MV-4-11 (cell line): ENCODE data around the gene ARHGAP44.

Experiments
- DNase-seq: peaks from one replicate; lab custom pipeline; 2025; lab: John Stamatoyannopoulos, UW

Gene ARHGAP44, protein sequence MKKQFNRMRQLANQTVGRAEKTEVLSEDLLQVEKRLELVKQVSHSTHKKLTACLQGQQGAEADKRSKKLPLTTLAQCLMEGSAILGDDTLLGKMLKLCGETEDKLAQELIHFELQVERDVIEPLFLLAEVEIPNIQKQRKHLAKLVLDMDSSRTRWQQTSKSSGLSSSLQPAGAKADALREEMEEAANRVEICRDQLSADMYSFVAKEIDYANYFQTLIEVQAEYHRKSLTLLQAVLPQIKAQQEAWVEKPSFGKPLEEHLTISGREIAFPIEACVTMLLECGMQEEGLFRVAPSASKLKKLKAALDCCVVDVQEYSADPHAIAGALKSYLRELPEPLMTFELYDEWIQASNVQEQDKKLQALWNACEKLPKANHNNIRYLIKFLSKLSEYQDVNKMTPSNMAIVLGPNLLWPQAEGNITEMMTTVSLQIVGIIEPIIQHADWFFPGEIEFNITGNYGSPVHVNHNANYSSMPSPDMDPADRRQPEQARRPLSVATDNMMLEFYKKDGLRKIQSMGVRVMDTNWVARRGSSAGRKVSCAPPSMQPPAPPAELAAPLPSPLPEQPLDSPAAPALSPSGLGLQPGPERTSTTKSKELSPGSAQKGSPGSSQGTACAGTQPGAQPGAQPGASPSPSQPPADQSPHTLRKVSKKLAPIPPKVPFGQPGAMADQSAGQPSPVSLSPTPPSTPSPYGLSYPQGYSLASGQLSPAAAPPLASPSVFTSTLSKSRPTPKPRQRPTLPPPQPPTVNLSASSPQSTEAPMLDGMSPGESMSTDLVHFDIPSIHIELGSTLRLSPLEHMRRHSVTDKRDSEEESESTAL

GRCh38 chr17:12789481-12790248, at the start of gene ARHGAP44:
ARHGAP44 (plus strand) TSS chr17:12789498; CDS start chr17:12789839, 341 bp downstream.
- DNase-seq, result no peak

DNA sequence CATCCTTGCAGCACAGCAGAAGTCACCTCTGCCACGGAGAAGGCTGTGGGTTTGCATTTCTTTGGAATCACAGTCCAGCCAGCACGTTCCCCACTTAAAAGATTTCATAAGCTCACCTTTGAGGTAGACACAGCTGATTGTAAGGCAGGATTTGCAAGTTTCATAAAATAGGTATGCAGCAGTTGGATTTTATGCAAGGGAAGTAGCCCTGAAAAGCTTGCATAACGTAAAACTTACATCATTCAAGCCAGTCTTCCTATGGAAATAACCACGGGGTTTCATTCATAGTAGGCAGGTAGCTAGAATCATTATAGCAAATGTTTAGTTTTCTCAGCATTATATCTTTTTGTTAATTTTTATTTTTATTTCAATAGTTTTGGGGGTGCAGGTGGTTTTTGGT, 49.8 kb upstream of the ARHGAP44 start:
- DNase-seq, result no peak

DNA sequence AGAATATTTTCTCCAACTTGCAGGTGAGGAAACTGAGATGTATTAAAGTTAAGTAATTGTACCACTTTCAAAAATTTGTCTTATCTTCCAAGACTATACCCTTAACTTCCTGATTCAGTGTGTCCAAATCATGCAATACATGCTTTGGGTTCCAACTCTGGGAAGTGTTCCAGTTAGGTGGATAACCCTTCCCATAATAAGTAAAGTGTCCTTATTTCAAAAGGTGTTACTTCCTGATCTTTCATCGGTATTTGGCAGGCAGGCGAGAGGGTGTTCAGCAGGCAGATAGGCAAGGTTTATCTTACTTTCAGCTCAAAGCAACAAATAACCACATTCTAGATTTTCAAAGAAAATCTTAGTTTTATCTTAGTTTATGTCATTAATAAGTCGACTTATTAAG, 46.3 kb upstream of the ARHGAP44 start:
- no peak for DNase-seq

DNA sequence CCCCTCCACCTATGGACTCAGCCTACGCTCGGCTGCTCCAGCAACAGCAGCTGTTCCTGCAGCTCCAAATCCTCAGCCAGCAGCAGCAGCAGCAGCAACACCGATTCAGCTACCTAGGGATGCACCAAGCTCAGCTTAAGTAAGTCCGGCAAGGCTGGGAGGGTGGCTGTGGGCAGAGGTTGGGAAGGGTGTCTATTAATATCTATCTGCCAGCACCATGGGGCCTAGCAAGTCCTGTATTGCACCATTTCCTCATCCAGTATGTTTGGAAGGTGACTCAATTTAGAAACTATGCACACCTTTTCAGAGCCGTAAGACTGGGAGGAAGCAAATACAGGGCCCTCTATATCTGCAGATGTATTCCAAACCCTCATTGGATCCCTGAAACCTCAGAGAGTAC, 45.0 kb upstream of the ARHGAP44 start:
- no peak for DNase-seq

DNA sequence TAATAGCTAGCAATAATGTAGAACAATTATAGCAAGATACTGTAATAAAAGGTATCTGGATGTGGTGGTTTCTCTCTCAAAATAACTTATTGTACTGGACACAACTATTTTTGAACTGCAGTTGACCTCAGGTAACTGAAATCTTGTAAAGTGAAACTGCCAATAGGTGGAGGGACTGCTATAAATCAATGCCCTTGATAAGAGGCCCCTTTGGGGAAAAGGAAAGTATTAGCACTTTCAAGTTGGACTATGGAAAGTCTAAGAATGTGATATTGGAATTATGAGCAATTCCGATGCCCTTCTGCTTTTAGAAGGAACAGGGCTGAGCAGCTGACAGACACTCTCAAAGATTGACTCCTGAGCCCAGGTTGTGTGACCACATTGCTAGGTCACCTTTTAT, 44.5 kb upstream of the ARHGAP44 start:
- no peak for DNase-seq

DNA sequence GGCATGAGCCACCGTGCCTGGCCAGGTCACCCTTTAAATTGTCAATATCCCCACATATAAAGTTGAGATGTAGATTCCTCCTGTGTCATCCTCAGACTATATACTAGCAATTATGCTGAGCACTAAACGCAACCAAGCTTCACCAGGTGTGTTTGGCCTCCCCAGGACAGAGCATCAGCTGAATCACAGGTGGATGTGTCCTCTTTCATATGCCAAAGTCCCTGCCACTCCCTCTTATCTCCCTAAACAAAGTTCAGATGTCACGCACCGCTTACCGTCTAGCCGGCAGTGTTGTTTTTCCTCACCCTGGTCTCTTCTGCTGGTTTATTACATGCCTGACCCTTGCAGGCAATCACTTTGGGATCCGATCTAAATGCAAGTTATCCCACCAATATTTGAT, 43.8 kb upstream of the ARHGAP44 start:
- no peak for DNase-seq

GRCh38 chr17:12756786-12757185, 32.5 kb upstream of the ARHGAP44 start:
- DNase-seq, result no peak

- DNase-seq, result no peak
These were observed 30.2 kb upstream of the ARHGAP44 start for GRCh38 chr17:12759090-12759489.

GRCh38 chr17:12765548-12765947, 23.8 kb upstream of the ARHGAP44 start:
- peak; percentile 68 for DNase-seq

DNA sequence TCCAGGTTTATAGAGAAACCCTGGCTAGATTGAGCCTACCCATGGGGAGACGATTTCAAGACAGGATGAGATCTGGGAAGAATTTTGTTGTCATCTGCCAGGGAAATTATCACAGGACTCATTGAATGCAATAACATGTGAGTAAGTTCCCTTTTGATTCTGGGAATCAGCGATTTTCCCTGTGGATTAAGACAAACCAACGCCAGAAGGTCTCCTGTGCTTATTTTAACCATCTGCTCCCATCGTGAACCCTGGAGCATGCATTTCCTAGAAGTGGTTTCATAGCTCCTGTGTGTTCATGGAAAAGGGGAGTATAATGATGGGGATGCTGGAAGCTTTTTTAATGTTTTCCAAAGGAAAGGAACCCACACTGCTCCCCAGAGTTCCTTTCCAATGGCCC, 21.0 kb upstream of the ARHGAP44 start:
- no peak for DNase-seq

GRCh38 chr17:12769981-12770380, 19.3 kb upstream of the ARHGAP44 start:
- DNase-seq, result no peak

- DNase-seq, result peak; percentile 20
These were observed 16.1 kb upstream of the ARHGAP44 start for GRCh38 chr17:12773153-12773552.

- peak; percentile 36 for DNase-seq
These were observed 220 bp upstream of the ARHGAP44 start for GRCh38 chr17:12789075-12789480.

- no peak for DNase-seq
These were observed 1.2 kb downstream of the ARHGAP44 start for GRCh38 chr17:12790249-12791106.

DNA sequence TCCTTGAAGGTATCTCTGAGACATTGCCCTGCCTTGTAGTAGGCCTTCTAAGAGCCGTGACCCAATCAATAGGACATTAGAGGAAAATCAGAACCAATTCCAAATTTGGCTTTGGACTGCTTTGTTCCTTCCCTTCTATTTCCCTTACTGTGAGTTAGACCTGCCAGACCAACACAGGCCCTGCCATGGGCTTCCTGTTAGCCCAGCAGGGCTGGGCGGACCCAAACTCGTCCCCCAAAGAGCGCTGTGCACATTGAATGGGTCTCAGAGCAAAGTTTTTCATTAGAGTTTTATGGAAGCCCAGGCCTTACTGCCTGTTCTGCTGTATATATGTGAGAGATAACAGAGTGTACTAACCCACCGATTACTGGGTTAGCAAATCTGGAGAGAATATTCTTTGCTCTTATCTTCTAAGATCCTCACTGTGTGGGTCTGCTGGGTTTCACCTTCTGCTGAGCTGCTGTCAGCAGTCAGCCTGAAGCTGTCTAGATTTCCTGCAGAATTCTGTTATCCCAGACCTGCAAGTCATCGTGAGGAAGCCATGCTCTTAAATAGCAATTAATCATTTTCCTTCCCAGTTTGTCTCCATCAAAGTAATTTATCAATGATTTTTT, 5.7 kb downstream of the ARHGAP44 start:
- no peak for DNase-seq

GRCh38 chr17:12800855-12801365, 11.6 kb downstream of the ARHGAP44 start:
- DNase-seq, result no peak

DNA sequence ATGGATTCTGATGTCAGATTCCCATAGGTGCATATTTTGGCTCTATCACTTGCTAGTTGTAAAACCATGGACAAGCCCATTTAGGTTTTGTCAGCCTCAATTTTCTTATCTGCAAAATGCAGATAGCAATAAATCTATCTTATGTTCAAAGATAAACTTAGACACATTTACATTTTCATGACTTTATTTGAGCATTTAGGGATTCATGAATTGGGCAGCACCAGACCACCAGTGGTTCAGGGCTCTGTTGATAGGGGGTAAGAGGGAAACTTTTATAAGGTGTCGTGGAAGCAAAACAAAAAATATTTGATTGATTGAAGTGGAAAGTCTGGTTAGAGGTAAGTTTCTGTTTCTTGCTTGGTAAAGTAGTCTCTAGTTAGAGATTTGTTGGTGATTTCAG, 17.3 kb downstream of the ARHGAP44 start:
- no peak for DNase-seq

DNA sequence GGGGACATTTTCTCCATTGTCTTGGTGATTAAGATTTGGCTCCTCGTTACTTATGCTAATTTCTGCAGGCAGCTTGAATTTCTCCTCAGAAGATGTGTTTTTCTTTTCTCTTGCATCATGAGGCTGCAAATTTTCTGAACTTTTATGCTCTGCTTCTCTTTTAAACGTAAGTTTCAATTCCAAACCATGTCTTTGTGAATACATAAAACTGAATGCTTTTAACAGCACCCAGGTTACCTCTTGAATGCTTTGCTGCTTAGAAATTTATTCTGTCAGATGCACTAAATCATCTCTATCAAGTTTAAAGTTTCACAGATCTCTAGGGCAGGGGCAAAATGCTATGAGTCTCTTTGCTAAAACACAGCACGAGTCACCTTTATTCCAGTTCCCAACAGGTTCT, 19.4 kb downstream of the ARHGAP44 start:
- DNase-seq, result no peak

DNA sequence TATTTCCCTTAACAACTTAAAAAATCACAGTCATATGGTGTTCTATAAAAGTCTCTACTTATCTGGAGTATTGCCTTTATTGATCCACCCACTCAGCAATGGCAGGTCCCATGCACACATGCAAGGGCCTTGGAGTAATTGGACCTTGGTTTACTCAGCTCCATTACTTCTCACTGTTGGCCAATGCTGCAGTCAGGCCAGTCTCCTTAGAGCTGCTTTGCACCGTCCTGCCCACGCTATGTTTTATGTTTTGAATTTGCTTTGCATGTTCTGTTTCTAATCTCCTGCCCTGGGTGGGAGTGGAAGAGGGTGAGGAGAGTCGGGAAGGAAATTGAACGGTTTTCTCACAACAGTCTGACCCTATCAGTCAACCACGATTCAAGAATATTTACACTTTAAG, 23.6 kb downstream of the ARHGAP44 start:
- no peak for DNase-seq

GRCh38 chr17:12813664-12814063, 24.4 kb downstream of the ARHGAP44 start:
- no peak for DNase-seq

- DNase-seq, result no peak
These were observed 25.4 kb downstream of the ARHGAP44 start for GRCh38 chr17:12814718-12815117.
